NCI-H2196 treated with DMSO at 0.1 percent for 48 hours (cell line): ENCODE data around the gene IL16.

Source experiments
- DNase-seq: peaks from one replicate; lab custom pipeline; 2025; ENCODE audit not compliant: unreplicated experiment; lab: John Stamatoyannopoulos, UW

The IL16 gene

GRCh38 chr15:81289910-81290309 is 93.2 kb downstream of the IL16 start:
- no peak for DNase-seq

GRCh38 chr15:81291916-81292522 is 95.3 kb downstream of the IL16 start:
- no peak for DNase-seq

- no peak for DNase-seq
Measured at GRCh38 chr15:81292523-81293001, 95.9 kb downstream of the IL16 start.

- DNase-seq: no peak
Measured at GRCh38 chr15:81293728-81294515, 97.2 kb downstream of the IL16 start.

- no peak for DNase-seq
Measured at GRCh38 chr15:81294516-81294880, 97.8 kb downstream of the IL16 start.

- DNase-seq: no peak
Measured at GRCh38 chr15:81295486-81296121, 98.9 kb downstream of the IL16 start.

GRCh38 chr15:81296186-81296585 is 99.5 kb downstream of the IL16 start:
- DNase-seq: no peak

GRCh38 chr15:81296673-81297072 is 100.0 kb downstream of the IL16 start:
- DNase-seq: no peak

GRCh38 chr15:81297147-81297572 is 100.5 kb downstream of the IL16 start:
- no peak for DNase-seq

- DNase-seq: no peak
Measured at GRCh38 chr15:81297603-81298575, 101.2 kb downstream of the IL16 start.

GRCh38 chr15:81298611-81299010 is 101.9 kb downstream of the IL16 start:
- DNase-seq: no peak

- DNase-seq: no peak
Measured at GRCh38 chr15:81299156-81299555, 102.5 kb downstream of the IL16 start.

- DNase-seq: no peak
Measured at GRCh38 chr15:81299630-81300273, 103.1 kb downstream of the IL16 start.

- no peak for DNase-seq
Measured at GRCh38 chr15:81301385-81301784, 104.7 kb downstream of the IL16 start.

- no peak for DNase-seq
Measured at GRCh38 chr15:81301815-81302399, 105.2 kb downstream of the IL16 start.

- DNase-seq: no peak
Measured at GRCh38 chr15:81302701-81303109, 106.0 kb downstream of the IL16 start.

GRCh38 chr15:81303244-81304225 is 106.9 kb downstream of the IL16 start:
- DNase-seq: no peak

- no peak for DNase-seq
Measured at GRCh38 chr15:81304226-81304625, 107.5 kb downstream of the IL16 start.

GRCh38 chr15:81308260-81308659 is 111.6 kb downstream of the IL16 start:
- DNase-seq: no peak
